Measurements from ENCODE around the gene SIGLEC1.

Gene SIGLEC1

DNA sequence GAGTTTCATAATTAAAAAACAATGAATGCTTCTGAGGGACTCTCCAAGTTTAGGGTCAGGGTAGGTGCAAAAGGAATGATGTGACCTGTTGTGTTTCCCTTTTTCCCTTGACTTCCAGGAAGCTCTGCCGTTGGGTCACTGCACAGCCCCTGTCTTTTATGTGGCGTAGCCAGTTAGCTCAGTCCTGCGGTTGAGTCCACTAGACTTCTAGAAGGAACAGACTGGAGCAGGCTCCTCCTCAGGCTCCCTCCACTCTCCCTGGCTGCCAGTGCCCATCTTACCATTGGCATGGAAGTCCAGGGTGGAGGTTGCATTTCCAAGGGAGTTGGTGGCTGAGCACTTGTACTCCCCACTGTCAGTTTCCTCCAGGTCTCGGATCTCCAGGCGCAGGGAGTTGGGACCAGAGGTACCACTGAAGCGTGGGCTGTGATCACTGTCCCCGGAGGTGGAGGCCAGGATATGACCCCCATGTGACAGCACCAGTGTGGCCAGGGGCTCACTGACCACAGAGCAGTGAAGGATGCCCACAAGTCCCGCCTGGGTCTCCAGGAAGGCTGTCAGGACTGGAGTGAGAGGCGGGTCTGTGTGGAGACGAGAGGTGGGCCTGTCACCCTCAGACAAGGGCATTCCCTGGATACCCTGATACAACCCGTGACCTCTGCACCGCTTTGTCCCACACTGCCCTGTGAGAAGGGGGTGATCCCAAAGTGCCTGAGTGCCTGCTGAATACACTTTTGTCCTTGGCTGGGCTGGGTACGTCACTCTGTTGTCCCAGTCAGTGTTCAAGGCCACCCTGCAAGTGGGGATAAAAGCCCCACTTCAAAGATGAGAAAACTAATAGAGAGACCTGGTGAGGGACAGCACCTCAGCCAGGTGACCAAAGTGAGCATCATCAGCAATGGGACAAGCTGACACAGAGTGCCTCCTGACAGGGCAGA lies 11.1 kb downstream of the SIGLEC1 start:
- no peak for DNase-seq (ENCODE audit: low spot score)

- no peak for DNase-seq (ENCODE audit: low spot score)
Measured at GRCh38 chr20:3699037-3699436, 13.4 kb downstream of the SIGLEC1 start.

DNA sequence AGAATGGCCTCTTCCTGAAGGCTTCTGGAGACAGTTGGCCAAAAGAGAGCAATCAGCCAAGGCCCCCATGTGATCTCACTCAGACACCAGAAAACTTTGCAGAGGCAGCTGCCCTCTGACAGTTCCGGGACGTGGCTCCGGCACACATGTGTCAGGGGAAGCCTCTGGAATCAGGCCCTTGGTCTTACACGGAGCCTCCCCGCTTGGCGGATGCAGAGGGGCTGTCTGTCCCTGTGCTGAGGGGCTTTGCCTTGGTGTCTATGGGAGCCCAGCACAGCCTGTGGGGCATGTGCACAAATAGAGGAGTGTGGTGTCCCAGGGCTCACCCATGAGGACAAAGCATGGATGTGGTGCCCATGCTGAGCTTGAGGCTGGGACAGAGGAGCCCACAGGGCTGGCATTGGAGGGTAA lies 13.8 kb downstream of the SIGLEC1 start:
- no peak for DNase-seq (ENCODE audit: low spot score)

DNA sequence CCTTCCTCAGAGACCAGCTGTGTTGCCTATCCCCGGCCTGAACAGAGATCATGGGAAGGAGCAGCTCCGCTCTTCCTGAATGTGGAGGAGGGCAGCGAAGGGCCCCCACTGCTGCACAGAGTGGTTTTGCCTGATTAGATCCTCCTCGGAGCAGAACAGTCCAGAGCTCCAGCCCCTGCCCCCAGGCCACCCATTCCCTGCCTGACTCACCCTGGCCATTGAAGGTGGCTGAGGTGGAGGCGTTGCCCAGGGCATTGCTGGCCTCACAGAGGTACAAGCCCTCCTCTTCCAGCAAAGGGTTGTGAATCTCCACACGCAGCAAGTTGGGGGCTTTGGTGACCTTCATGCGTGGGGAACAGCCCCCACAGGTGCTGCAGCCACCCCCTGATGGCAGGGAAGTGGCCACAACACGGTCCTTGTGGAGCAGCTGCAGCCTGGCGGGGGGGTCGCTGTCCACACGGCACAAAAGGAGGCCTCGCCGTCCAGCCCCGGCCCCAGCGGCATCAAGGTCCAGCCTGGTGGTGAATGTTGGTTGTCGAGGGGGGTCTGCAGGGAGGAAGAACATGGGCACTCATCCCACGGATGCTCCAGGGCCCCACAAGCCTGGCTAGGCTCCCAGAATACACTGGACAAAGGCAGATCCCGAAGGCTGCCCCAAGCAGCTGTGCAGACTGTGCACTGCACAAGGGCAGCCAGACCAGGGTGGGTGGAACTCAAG lies 14.7 kb downstream of the SIGLEC1 start:
- no peak for DNase-seq (ENCODE audit: low spot score)

GRCh38 chr20:3696745-3697587 lies 15.4 kb downstream of the SIGLEC1 start:
- no peak for DNase-seq (ENCODE audit: low spot score)

- DNase-seq (ENCODE audit: low spot score): no peak
Measured at GRCh38 chr20:3696200-3696599, 16.2 kb downstream of the SIGLEC1 start.

DNA sequence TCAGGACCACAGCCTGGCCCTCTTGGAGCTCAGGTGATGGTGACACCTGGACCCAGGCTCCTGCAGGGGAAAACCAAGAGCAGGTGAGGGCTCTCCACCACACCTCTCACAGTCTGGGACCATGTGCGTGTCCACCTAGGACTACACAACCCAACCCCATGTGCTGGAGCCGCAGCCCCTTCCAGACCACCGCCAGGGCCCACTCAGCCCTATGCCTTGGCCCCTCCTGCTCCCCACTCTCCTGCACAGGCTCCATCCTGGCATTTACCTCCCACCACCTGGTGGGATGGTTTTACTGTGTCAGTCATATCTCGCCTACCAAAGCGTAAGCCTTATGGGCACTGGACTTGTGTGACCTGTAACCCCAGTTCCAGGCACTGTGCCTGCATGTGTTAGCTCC lies 17.5 kb downstream of the SIGLEC1 start:
- DNase-seq (ENCODE audit: low spot score): no peak

- no peak for DNase-seq (ENCODE audit: low spot score)
Measured at GRCh38 chr20:3693376-3693775, 19.0 kb downstream of the SIGLEC1 start.

DNA sequence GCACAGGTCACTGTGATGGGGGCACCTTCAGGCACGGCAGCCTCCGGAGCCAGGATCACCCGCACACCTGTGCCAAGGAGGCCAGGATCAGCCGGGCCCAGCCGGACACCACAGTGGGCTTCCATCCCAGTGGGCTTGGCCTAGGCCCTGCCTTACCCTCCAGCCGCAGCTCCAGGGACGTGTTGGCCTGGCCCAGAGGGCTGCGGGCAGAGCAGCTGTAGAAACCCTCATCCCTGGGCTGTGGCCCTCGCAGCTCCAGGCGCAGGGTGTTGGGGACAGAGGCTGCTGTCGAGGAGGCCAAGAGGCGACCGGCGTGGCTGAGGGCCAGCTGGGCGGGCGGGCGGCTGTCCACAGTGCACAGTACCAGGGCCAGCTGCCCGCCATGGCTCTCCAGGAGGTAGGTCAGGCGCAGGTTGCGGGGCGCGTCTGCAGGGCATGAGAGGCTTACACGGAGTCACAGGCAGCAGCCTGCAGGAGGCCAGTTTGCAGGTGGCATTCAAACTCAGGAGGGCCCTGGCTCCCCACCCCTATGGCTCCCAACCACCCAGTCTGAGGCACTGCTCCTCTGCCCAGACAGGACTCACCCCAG lies 19.6 kb downstream of the SIGLEC1 start:
- no peak for DNase-seq (ENCODE audit: low spot score)

- DNase-seq (ENCODE audit: low spot score): no peak
Measured at GRCh38 chr20:3691897-3692296, 20.5 kb downstream of the SIGLEC1 start.

- no peak for DNase-seq (ENCODE audit: low spot score)
Measured at GRCh38 chr20:3691306-3691705, 21.1 kb downstream of the SIGLEC1 start.

- DNase-seq (ENCODE audit: low spot score): no peak
Measured at GRCh38 chr20:3690413-3690812, 22.0 kb downstream of the SIGLEC1 start.

GRCh38 chr20:3689978-3690377 lies 22.4 kb downstream of the SIGLEC1 start:
- no peak for DNase-seq (ENCODE audit: low spot score)

DNA sequence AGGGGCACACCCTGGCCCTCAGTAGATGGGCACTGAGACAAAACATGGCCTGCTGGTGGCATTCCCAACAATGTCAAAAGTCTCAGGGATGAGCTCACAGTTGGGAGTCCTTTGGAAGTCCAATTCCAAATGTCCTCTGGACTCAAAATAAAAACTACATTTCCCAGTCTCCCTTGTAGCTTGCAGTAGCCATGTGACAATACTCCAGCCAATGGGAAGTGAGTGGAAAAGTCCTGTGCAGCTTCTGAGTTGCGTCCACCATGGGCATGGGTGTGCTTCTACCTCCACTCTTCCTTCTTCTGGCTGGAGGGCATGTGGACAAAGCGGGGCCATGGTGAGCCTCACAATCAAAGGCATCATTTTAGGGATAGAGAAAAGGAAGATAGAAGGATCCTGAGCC lies 24.7 kb downstream of the SIGLEC1 start:
- DNase-seq (ENCODE audit: low spot score): no peak

DNA sequence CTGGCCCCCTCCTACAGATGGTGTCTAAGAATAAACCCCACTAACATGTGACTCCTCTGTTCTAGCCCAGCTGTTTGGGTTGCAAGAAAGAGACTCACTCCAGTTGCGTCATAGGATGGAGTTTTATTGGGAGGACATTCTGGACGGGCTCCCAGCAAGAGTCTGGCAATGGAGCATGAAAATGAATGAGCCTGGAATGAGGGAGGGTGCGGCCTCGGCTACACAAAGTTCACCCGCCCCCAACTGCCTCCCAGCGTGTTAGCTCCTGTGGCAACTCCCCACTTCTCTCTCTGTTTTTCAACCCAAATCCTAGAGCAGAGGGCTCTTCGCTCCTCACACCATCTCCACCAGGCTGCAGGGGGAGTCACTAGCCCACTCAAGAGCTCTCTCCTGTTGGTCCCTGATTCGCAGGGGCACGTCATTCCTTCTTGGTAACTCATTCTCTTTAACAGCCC lies 25.5 kb downstream of the SIGLEC1 start:
- peak; percentile 67 for DNase-seq (ENCODE audit: low spot score)

- DNase-seq (ENCODE audit: low spot score): no peak
Measured at GRCh38 chr20:3686421-3686820, 26.0 kb downstream of the SIGLEC1 start.

DNA sequence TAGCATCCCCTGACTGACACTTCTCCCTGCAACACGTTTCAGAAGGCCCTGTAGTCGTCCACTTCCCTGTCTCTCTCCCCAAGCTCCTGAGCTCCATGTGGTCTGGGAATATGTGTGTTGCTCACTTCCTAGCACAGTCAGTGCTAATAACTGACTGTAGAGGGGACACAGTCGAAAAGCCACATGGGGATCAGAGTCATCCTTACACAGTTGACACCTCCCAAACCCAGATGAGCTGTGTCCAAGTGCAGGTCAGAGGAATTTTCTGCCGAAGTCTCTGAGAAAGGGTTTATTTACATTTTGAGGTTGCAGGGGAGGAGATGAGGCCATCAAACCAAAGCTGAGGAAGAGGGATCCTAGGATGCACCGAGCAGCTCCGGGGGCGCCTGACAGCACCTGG lies 27.1 kb downstream of the SIGLEC1 start:
- DNase-seq (ENCODE audit: low spot score): no peak

DNA sequence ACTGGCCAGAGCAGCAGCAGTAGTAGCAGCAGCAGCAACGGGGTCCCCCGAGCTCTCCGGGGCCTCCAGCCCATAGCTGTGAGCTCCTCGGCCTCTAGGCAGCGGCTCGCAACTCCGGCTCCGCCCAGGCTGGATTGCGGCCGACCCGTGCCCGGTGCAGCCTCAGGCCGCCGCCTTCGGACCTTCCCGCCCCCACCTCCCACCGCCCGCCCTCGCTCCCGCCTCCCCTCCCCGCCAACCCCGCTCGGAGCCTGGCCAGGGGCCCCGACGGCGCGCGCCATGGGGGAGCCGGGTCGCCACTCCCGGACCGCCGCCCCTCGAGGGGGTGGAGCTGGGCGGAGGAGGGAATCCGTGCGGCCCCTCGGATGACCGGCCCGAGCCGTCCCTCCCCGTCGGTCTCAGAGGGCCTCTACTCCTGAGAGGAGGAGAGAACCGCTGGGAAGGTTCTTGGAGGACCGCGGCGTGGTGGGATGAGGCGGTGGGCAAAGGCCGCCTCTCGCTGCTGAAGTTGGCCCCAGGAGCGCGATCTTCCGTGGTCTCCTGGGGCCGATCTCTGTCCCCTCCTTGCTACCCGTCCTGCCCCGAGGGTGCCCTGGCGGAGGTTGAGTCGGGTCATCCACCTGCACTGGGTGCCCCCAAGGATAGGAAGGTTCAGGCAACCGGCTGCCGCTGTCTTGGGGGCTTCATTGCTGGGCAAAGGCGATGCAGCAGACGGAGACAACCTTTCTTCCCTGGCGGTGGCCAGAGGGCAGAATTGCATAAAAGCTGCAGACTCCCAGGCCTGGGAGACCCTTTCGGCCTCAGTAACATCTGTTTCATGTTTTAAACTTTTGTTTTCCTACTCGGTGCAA lies 30.2 kb downstream of the SIGLEC1 start, which contains the start of gene ADAM33:
TSS of gene ADAM33 (minus strand) at position 80 of the 851 bp plus-strand sequence. CDS start at position 74, 6 bp downstream.
- no peak for DNase-seq (ENCODE audit: low spot score)

- no peak for DNase-seq (ENCODE audit: low spot score)
Measured at GRCh38 chr20:3681352-3681930, 31.0 kb downstream of the SIGLEC1 start.

- DNase-seq (ENCODE audit: low spot score): no peak
Measured at GRCh38 chr20:3680701-3681351, 31.6 kb downstream of the SIGLEC1 start.

Data from LoVo (cell line).